ENCODE results near the gene TSPYL6. TPM values are rescaled to one million over a fixed set of nuclear protein-coding genes. Genes with fewer than 3 reads are reported as not detected.

The TSPYL6 gene
- total and polyA plus RNA-seq, 2 of the 4 experiments (the other 2 are of a cell fraction): not detected

GRCh38 chr2:54255230-54256090 is 569 bp downstream of the TSPYL6 start:
- dilution Hi-C loops (cut with HindIII; ENCODE audit: low sequenced_read_pairs, unreplicated experiment) (no loop called here), intact Hi-C loops (cut with micrococcal nuclease) (no loop called here), in situ Hi-C loops (cut with MboI; ENCODE audit: low sequenced_read_pairs) (no loop called here)
- Histone ChIP-seq H2AK9ac (replicated peaks; ENCODE audit: low read depth, low read length, poor library complexity) (no peak overlapping the region), H3K14ac (replicated peaks; ENCODE audit: low read depth, low read length) (no peak overlapping the region), H2AFZ (replicated peaks; ENCODE audit: low read length, poor library complexity) (no peak overlapping the region), H3K27me3 (ENCODE audit: control insufficient read depth, insufficient read depth, low read length) (no peaks in the 10 kb centered on the region), H4K5ac (ENCODE audit: low read depth, low read length) (no peak overlapping the region), H3K18ac (ENCODE audit: low read depth, low read length) (no peak overlapping the region), H4K91ac (ENCODE audit: insufficient read depth, low read depth, low read length) (no peak overlapping the region), H3K36me3 (ENCODE audit: control insufficient read depth, insufficient read depth, low read length) (no peaks in the 10 kb centered on the region), H3K4me1 (ENCODE audit: control insufficient read depth, insufficient read depth, low read length) (no peaks in the 10 kb centered on the region), H3K9me1 (ENCODE audit: insufficient read depth, low read length) (no peaks in the 10 kb centered on the region), H2BK15ac (ENCODE audit: low read depth, low read length) (no peak overlapping the region), H3K4me3 (ENCODE audit: insufficient read depth, low read depth, low read length) (no peak overlapping the region), H2BK20ac (ENCODE audit: low read depth, low read length) (no peak overlapping the region), H3K27ac (ENCODE audit: insufficient read depth, low read length) (no peak overlapping the region), H2BK120ac (ENCODE audit: low read depth, low read length) (no peak overlapping the region), H4K8ac (ENCODE audit: low read depth in 2 of 2, low read length in 2 of 2) (no peak overlapping the region), H3K56ac (ENCODE audit: extremely low read depth, insufficient read depth, low read length) (no peak overlapping the region), H2AK5ac (ENCODE audit: low read depth, low read length) (no peak overlapping the region), H3K4me2 (ENCODE audit: low read depth, low read length) (no peak overlapping the region), H2BK5ac (ENCODE audit: low read depth, low read length, poor library complexity, severe bottlenecking) (no peak overlapping the region), H3K79me1 (ENCODE audit: low read depth in 1 of 2, low read length in 2 of 2) (no peaks in the 10 kb centered on the region), H3K9me3 (ENCODE audit: control insufficient read depth, insufficient read depth, low read length) (no peaks in the 10 kb centered on the region), H4K20me1 (ENCODE audit: insufficient read depth, low read length) (no peaks in the 10 kb centered on the region), H3K9ac (ENCODE audit: low read depth, low read length) (no peak overlapping the region), H3K23ac (ENCODE audit: low read depth, low read length) (no peak overlapping the region), H3K4ac (ENCODE audit: low read depth, low read length) (no peak overlapping the region)
- POLR2A ChIA-PET (ENCODE audit: unreplicated experiment): no interaction called here
- DNase-seq (no peak), ATAC-seq (ENCODE audit: low read depth) (no peak)
- no TSS peak for BruUV-seq (replicated peaks)
- CTCF ChIA-PET: no interaction called here
- TF ChIP-seq NFE2L2 (IDR thresholded peaks at IDR 0.05; ENCODE audit: low read depth, low read length) (no peak), SMC3 (IDR thresholded peaks at IDR 0.05; ENCODE audit: low read depth, low read length) (no peak), MAZ (IDR thresholded peaks at IDR 0.05; ENCODE audit: borderline replicate concordance, low read depth, low read length) (no peak), ELK1 (IDR thresholded peaks at IDR 0.05; ENCODE audit: borderline replicate concordance, low read depth, low read length) (no peak), POLR2A (IDR thresholded peaks at IDR 0.05; ENCODE audit: low read depth, low read length) (no peak), RCOR1 (IDR thresholded peaks at IDR 0.05; ENCODE audit: insufficient replicate concordance, low read length) (no peak)
- 86% methylated on average over 8 of the region's 37 CpGs; no CpG with 5 or more reads in 1 of the 2 experiments for WGBS, 2 experiments (ENCODE audit: extremely low coverage in 2 of 2, insufficient read length in 1 of 2)

Measured in IMR-90 (cell line).